HL-60 (cell line): ENCODE measurements around the gene TMEM222.

Source experiments
- CTCF ChIP-seq: IDR thresholded peaks from one replicate; pipeline ENCODE4 v1.5.1; 2011; ENCODE audit warnings: low read length, control low read depth, inconsistent platforms; ENCODE audit not compliant: insufficient read depth
- TF ChIP-seq, protein P1 (sequence below): IDR thresholded peaks from 2 replicates; pipeline ENCODE4 v1.6.1; 2012; ENCODE audit warnings: low read depth; ENCODE audit not compliant: insufficient replicate concordance

- TF ChIP-seq, protein P1, sequence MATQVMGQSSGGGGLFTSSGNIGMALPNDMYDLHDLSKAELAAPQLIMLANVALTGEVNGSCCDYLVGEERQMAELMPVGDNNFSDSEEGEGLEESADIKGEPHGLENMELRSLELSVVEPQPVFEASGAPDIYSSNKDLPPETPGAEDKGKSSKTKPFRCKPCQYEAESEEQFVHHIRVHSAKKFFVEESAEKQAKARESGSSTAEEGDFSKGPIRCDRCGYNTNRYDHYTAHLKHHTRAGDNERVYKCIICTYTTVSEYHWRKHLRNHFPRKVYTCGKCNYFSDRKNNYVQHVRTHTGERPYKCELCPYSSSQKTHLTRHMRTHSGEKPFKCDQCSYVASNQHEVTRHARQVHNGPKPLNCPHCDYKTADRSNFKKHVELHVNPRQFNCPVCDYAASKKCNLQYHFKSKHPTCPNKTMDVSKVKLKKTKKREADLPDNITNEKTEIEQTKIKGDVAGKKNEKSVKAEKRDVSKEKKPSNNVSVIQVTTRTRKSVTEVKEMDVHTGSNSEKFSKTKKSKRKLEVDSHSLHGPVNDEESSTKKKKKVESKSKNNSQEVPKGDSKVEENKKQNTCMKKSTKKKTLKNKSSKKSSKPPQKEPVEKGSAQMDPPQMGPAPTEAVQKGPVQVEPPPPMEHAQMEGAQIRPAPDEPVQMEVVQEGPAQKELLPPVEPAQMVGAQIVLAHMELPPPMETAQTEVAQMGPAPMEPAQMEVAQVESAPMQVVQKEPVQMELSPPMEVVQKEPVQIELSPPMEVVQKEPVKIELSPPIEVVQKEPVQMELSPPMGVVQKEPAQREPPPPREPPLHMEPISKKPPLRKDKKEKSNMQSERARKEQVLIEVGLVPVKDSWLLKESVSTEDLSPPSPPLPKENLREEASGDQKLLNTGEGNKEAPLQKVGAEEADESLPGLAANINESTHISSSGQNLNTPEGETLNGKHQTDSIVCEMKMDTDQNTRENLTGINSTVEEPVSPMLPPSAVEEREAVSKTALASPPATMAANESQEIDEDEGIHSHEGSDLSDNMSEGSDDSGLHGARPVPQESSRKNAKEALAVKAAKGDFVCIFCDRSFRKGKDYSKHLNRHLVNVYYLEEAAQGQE = no peak
- TF ChIP-seq CTCF = no peak
Observed at GRCh38 chr1:27306892-27307761, 14.8 kb upstream of the TMEM222 start.
